ENCODE results near the gene SP8.

Gene SP8

GRCh38 chr7:20748853-20749252 lies 37.8 kb downstream of the SP8 start:
- no peak for DNase-seq

GRCh38 chr7:20747001-20747400 lies 39.7 kb downstream of the SP8 start:
- DNase-seq, result no peak

- no peak for DNase-seq
These were observed 41.0 kb downstream of the SP8 start for GRCh38 chr7:20745702-20746101.

- DNase-seq, result no peak
These were observed 41.7 kb downstream of the SP8 start for GRCh38 chr7:20744954-20745446.

- DNase-seq, result no peak
These were observed 43.8 kb downstream of the SP8 start for GRCh38 chr7:20742913-20743312.

GRCh38 chr7:20741801-20742200 lies 44.9 kb downstream of the SP8 start:
- no peak for DNase-seq

GRCh38 chr7:20738518-20739481 lies 47.9 kb downstream of the SP8 start:
- no peak for DNase-seq

GRCh38 chr7:20737840-20738448 lies 48.7 kb downstream of the SP8 start:
- no peak for DNase-seq

- DNase-seq, result no peak
These were observed 51.2 kb downstream of the SP8 start for GRCh38 chr7:20735346-20736065.

Data from DMS79 treated with DMSO at 0.1 percent for 48 hours (cell line).